A549 (cell line): ENCODE measurements around the gene MLPH. TPM values are rescaled to one million over a fixed set of nuclear protein-coding genes. Genes with fewer than 3 reads are reported as not detected.
"Not testable (repeated sequence)": the region's sequence is repeated elsewhere in the genome, so short reads cannot be mapped to it uniquely, and the experiment has no call there.

ENCODE experiments used
- ATAC-seq, 2 experiments: fragments of 200-7000 bp in 1 of 2; fragments of >200 bp in 1 of 2; cut with Nextera tagmentation in 1 of 2; cut with Tn5 transposase in 1 of 2; 3 replicates each; pipeline versions ENCODE4 v1.8.0 to v1.9.1; 2018 to 2020; ENCODE audit warnings: mild to moderate bottlenecking in 1 of 2, moderate library complexity in 1 of 2
- CTCF ChIA-PET: fragments of 300-600 bp; sonication (Branson Sonifier 250); formaldehyde crosslinking; extraction: SDS; loops from one replicate; lab custom pipeline; 2021; ENCODE audit warnings: antibody characterized with exemption, inconsistent platforms; lab: Yijun Ruan, JAX
- POLR2A ChIA-PET: fragments of 350-600 bp; formaldehyde crosslinking; extraction: SDS; loops from one replicate; lab custom pipeline; 2021; ENCODE audit warnings: antibody characterized with exemption, inconsistent platforms; lab: Yijun Ruan, JAX
- DNase-seq, 2 experiments: peaks; one replicate each; pipeline versions ENCODE4 v3.0.0 to v3.0.0-alpha.2; 2011 to 2016; ENCODE audit warnings: low read depth in 1 of 2, low spot score in 1 of 2
- FAIRE-seq: peaks from 2 replicates; lab custom pipeline; 2011; peaks lifted over from hg19 to GRCh38; lab: Jason Lieb, UNC
- H3K27ac ChIP-seq, 2 experiments: fragments of >200 bp; sonication (Bioruptor Twin); formaldehyde crosslinking; 3 replicates each; pipeline ENCODE4 v1.5.1; 2016 to 2017
- H3K4me1 ChIP-seq: fragments of >200 bp; sonication (Bioruptor Twin); formaldehyde crosslinking; 3 replicates; pipeline ENCODE4 v1.6.1; 2016
- H3K4me2 ChIP-seq: fragments of >200 bp; sonication (Bioruptor Twin); formaldehyde crosslinking; 3 replicates; pipeline ENCODE4 v1.6.1; 2016
- H3K4me3 ChIP-seq: fragments of >200 bp; sonication (Bioruptor Twin); formaldehyde crosslinking; 3 replicates; pipeline ENCODE4 v1.5.1; 2016
- H3K9me3 ChIP-seq: fragments of >200 bp; sonication (Bioruptor Twin); formaldehyde crosslinking; 3 replicates; pipeline ENCODE4 v1.6.1; 2016
- CBX2 ChIP-seq: fragments of 200-600 bp; sonication (generic); IDR thresholded peaks from 2 replicates; pipeline ENCODE4 v1.6.1; 2016; ENCODE audit warnings: low read depth, mild to moderate bottlenecking, borderline replicate concordance
- CEBPB ChIP-seq, 2 experiments: fragments of >200 bp in 1 of 2; sonication (Bioruptor Twin) in 1 of 2; formaldehyde crosslinking in 1 of 2; IDR thresholded peaks; 2 replicates each; pipeline ENCODE4 v1.6.1; 2012 to 2016
- EHMT2 ChIP-seq: fragments of 200-600 bp; sonication (generic); IDR thresholded peaks from 2 replicates; pipeline ENCODE4 v1.6.1; 2016; ENCODE audit warnings: antibody characterized with exemption, low read depth, mild to moderate bottlenecking, moderate library complexity
- FOSL2 ChIP-seq, 2 experiments: fragments of 450-650 bp in 1 of 2; fragments of >200 bp in 1 of 2; sonication (Bioruptor Twin) in 1 of 2; formaldehyde crosslinking; IDR thresholded peaks; 2 replicates each; pipeline versions ENCODE4 v1.5.0 to v1.6.1; 2016 to 2020; ENCODE audit warnings: mild to moderate bottlenecking in 1 of 2, moderate library complexity in 1 of 2
- JUN ChIP-seq, 2 experiments: fragments of >200 bp; sonication (Bioruptor Twin); formaldehyde crosslinking; IDR thresholded peaks; 2 replicates in 1 of 2; 3 replicates in 1 of 2; pipeline ENCODE4 v1.6.1; 2016 to 2017
- JUNB ChIP-seq: fragments of >200 bp; sonication (Bioruptor Twin); formaldehyde crosslinking; IDR thresholded peaks from 2 replicates; pipeline ENCODE4 v1.6.1; 2016
- NFE2L2 ChIP-seq: fragments of 150-350 bp; conservative IDR thresholded peaks from 2 replicates; pipeline ENCODE4 v1.6.1; 2014; ENCODE audit warnings: low read length
- RNF2 ChIP-seq: fragments of 200-600 bp; sonication (generic); IDR thresholded peaks from 2 replicates; pipeline ENCODE4 v1.6.1; 2016; ENCODE audit warnings: low read depth, mild to moderate bottlenecking, antibody characterized with exemption, moderate library complexity, borderline replicate concordance
- SMC3 ChIP-seq: fragments of >200 bp; sonication (Bioruptor Twin); formaldehyde crosslinking; IDR thresholded peaks from 3 replicates; pipeline ENCODE4 v1.6.1; 2018; ENCODE audit warnings: inconsistent platforms
- ZC3H11A ChIP-seq: fragments of 450-650 bp; IDR thresholded peaks from 2 replicates; pipeline ENCODE4 v1.6.1; 2014; ENCODE audit warnings: antibody characterized with exemption, mild to moderate bottlenecking
- WGBS: methylation state at CpG from one replicate; pipeline ENCODE4 v1.1.6; 2017; ENCODE audit errors: missing lambda C conversion rate; 5-methylcytosine and 5-hydroxymethylcytosine counted together
- polyA plus RNA-seq, 4 experiments: library from polyadenylated mRNA; depleted of rRNA in 3 of 4; stranded (reverse); fragments of >200 nt; fragmentation: RNase III in 1 of 4; extraction: RNeasy Plus Mini Kit Qiagen cat#74134 plus additional on column Dnase treatment in 1 of 4; gene quantifications; 2 replicates in 3 of 4; 3 replicates in 1 of 4; pipeline ENCODE4 v1.2.3, GENCODE V29; 2011 to 2017
- TF ChIP-seq, protein P1 (sequence below): IDR thresholded peaks from 2 replicates; pipeline ENCODE4 v1.6.1; 2012
- TF ChIP-seq, protein P2 (sequence below): fragments of 250-450 bp; sonication (Bioruptor Pico); IDR thresholded peaks from 2 replicates; pipeline ENCODE4 v1.5.0; 2020; ENCODE audit warnings: low read depth, mild to moderate bottlenecking, moderate library complexity

The MLPH gene
- polyA plus RNA-seq, 2 of the 4 experiments (the other 2 are of a cell fraction): 218 to 350 TPM

DNA sequence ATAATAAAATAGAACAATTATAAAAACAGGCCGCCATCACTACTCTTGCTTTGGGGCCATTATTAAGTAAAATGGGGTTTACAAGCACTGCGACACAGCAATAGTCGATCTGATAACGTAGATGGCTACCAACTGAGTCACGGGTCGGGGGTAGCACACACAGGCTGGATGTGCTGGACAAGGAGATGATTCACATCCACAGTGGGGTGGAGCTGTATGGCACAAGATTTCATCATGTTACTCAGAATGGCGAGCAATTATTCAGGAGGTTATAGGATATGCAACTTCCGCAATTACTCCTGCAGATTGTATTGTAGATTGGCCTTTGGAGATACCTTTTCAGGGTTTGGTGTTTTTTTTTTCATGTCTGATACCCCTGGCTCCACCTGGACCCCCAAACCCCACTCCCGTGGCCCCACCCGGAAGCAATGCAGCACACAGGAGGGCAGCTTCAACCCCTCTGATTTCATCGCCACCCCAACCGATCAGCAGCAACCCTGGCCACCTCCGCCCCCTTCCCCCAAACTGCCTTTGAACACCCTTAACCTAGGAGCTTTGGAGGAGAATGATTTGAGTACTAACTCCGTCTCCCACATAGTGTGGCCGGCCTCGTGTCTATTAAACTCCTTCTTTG lies 21.4 kb upstream of the MLPH start:
- peaks cover 15% of the 10 kb centered on the region; the same call in 2 of the 3 replicates for H3K4me1 ChIP-seq
- peak; percentile 68 to 70; a peak in 5 of 6 replicates for ATAC-seq
- peak in 1 of 2 experiments; percentile 64 for DNase-seq
- 0 out of 3 replicates have a peak, but pooled peaks cover 3% of the 10 kb centered on the region for H3K9me3 ChIP-seq
- H3K4me2 ChIP-seq: peak overlapping the region; percentile 15; the same call in 1 of the 3 replicates
- no peak for FAIRE-seq
- H3K27ac ChIP-seq: peak overlapping the region; percentile 61 to 83
- H3K4me3 ChIP-seq: no peak overlapping the region
- WGBS: 82% methylated on average over 16 of the region's 16 CpGs
- CTCF ChIA-PET: interaction anchor here (0.7 to 2.0 kb wide), 8 partner anchors 9 to 283 kb away, joined by 3 to 10 read pairs (median 4); partner anchors contain the start of gene MLPH
- TF ChIP-seq JUN (IDR thresholded peaks at IDR 0.05) (peak in 1 of 2 experiments; percentile 27; a peak in 1 of 5 replicates), FOSL2 (IDR thresholded peaks at IDR 0.05) (0 out of 2 replicates have a peak, but pooled peaks have one; percentile 25), FOSL2 (CRISPR knock-in tag; IDR thresholded peaks at IDR 0.05) (peak; percentile 25; the same call in 1 of the 2 replicates), CEBPB (IDR thresholded peaks at IDR 0.05) (peak in 1 of 2 experiments; percentile 39; a peak in 1 of 4 replicates)
- TF ChIP-seq, protein P1, sequence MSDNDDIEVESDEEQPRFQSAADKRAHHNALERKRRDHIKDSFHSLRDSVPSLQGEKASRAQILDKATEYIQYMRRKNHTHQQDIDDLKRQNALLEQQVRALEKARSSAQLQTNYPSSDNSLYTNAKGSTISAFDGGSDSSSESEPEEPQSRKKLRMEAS: no peak
- TF ChIP-seq, all 56 proteins: peak for 3
- POLR2A ChIA-PET: no interaction called here

DNA sequence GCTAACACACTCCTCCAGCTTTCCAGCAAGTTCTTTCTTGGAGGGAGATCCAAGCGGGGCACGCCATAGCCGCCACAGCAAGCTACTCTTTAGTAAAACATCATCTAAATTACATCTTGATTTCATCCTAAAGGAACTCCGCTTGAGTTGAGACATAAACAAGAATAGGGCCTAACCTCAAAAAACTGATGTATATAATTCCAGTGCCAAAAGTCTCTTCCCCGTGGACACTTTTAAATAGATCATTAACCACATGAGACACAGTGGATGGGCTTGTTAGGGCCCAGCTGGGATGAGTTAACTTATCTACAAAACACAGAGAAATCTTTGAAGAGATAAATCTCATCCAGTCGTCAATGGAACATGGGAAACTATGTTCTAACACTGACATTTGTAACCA lies 20.8 kb upstream of the MLPH start:
- H3K4me3 ChIP-seq: no peak overlapping the region
- TF ChIP-seq CBX2 (no peak), NFE2L2 (no peak), SMC3 (no peak), ZC3H11A (no peak), EHMT2 (no peak), RNF2 (no peak)
- TF ChIP-seq, protein P2, sequence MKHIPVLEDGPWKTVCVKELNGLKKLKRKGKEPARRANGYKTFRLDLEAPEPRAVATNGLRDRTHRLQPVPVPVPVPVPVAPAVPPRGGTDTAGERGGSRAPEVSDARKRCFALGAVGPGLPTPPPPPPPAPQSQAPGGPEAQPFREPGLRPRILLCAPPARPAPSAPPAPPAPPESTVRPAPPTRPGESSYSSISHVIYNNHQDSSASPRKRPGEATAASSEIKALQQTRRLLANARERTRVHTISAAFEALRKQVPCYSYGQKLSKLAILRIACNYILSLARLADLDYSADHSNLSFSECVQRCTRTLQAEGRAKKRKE (CRISPR knock-in tag): no peak
- TF ChIP-seq, protein P1: no peak
- TF ChIP-seq, all 56 proteins: peak for 0
- H3K4me2 ChIP-seq: no peak overlapping the region
- DNase-seq (no peak), FAIRE-seq (no peak), ATAC-seq (no peak)
- peak overlapping the region; percentile 61 to 83 for H3K27ac ChIP-seq
- WGBS: 76% methylated on average over 6 of the region's 6 CpGs
- peaks cover 15% of the 10 kb centered on the region; the same call in 2 of the 3 replicates for H3K4me1 ChIP-seq
- 0 out of 3 replicates have a peak, but pooled peaks cover under 1% of the 10 kb centered on the region for H3K9me3 ChIP-seq
- POLR2A ChIA-PET: no interaction called here
- CTCF ChIA-PET: interaction anchor here (0.9 to 2.0 kb wide), 5 partner anchors 9 to 106 kb away, joined by 3 to 10 read pairs (median 6); partner anchors contain the start of gene MLPH

DNA sequence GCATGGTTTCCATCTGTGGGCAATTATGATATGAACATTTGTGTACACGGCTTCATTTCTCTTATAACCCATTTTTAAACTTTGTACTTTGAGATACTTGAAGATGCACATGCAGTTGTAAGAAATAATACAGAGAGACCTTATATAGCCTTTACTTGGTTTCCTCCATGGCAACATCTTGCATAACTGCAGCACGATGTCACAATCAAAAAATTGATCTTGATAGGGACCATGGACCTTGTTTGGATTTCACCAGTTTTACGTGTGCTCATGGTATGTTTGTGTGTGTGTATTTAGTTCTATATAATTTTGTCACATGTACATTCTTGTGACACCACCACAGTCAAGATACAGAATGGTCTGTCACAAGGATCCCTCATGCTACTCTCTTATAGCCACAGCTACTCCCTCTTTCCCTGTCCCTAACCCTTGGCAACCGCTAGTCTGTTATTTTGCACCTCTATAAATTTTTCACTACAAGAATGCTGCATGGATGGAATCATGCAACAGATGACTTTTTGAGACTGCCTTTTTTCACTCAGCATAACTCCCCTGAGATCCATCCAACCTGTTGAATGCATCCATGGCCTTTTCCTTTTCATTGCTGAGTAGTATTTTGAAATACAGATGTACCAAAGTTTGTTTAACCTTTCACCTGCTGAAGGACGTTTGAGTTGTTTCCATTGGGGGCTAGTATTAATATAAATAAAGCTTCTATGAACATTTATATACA lies 19.4 kb upstream of the MLPH start:
- DNase-seq (no peak), FAIRE-seq (no peak), ATAC-seq (no peak)
- H3K4me1 ChIP-seq: peaks cover 26% of the 10 kb centered on the region
- ChIA-PET POLR2A (no interaction called here), CTCF (interaction anchor here (1.3 to 5.2 kb wide), 5 partner anchors 16 to 314 kb away, joined by 3 to 117 read pairs (median 38); no protein-coding TSS in a partner anchor)
- no peak overlapping the region for H3K4me2 ChIP-seq
- 73% methylated on average over 5 of the region's 5 CpGs for WGBS
- TF ChIP-seq JUNB: no peak
- H3K27ac ChIP-seq: no peak overlapping the region
- no peak overlapping the region for H3K4me3 ChIP-seq
- H3K9me3 ChIP-seq: no peaks in the 10 kb centered on the region

DNA sequence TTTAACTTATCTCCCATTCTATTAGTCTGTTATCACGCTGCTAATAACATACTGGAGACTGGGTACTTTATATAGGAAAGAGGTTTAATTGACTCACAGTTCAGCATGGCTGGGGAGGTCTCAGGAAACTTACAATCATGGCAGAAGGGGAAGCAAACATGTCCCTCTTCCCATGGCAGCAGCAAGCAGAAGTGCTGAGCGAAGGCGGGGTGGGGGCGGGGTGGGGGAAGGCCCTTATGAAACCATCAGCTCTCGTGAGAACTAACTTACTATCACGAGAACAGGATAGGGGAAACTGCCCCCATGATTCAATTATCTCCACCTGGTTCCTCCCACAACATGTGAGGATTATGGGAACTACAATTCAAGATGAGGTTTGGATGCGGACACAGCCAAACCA lies 17.6 kb upstream of the MLPH start:
- Histone ChIP-seq H3K4me1 (peaks cover 36% of the 10 kb centered on the region), H3K27ac (peak overlapping the region in 1 of 2 experiments; percentile 45; a peak in 1 of 6 replicates)
- ATAC-seq, H3K4me2 ChIP-seq, FAIRE-seq, DNase-seq, H3K9me3 ChIP-seq, H3K4me3 ChIP-seq, POLR2A ChIA-PET: not testable (repeated sequence)
- CTCF ChIA-PET: interaction anchor here (1.5 to 5.2 kb wide), 6 partner anchors 20 to 348 kb away, joined by 3 to 117 read pairs (median 30); no protein-coding TSS in a partner anchor
- 64% methylated on average over 6 of the region's 7 CpGs for WGBS
